ENCODE measurements around the gene PDZD11.
"Not testable (repeated sequence)": the region's sequence is repeated elsewhere in the genome, so short reads cannot be mapped to it uniquely, and the experiment has no call there.

Gene PDZD11

GRCh38 chrX:70289793-70290770 is at the start of gene PDZD11, which contains the start of gene KIF4A:
Gene PDZD11 (minus strand): TSS chrX:70289927. CDS start chrX:70289341, 586 bp downstream.
Gene KIF4A (plus strand): TSS chrX:70290104. CDS start chrX:70290459, 355 bp downstream.
- Mint-ChIP-seq H3K27ac (peak within 1 kb of the TSS; percentile 80), H3K9me3 (no peaks in the 10 kb centered on the region), H3K36me3 (peaks cover 19% of the 10 kb centered on the region), H3K4me1 (no peaks in the 10 kb centered on the region), H3K4me3 (peak within 1 kb of the TSS; percentile 78)
- DNase-seq (ENCODE audit: low spot score in 2 of 2) (peak; percentile 60 to 86), ATAC-seq (peak; percentile 99)

GRCh38 chrX:70338290-70338689 is 48.6 kb upstream of the PDZD11 start:
- no peaks in the 10 kb centered on the region for H3K4me1 Mint-ChIP-seq
- no peak overlapping the region for H3K27ac Mint-ChIP-seq
- H3K9me3 Mint-ChIP-seq, result no peaks in the 10 kb centered on the region
- ATAC-seq (no peak), DNase-seq (ENCODE audit: low spot score in 2 of 2) (no peak)
- H3K4me3 Mint-ChIP-seq, result no peak overlapping the region
- no peaks in the 10 kb centered on the region for H3K36me3 Mint-ChIP-seq

GRCh38 chrX:70336767-70337166 is 47.0 kb upstream of the PDZD11 start:
- Mint-ChIP-seq H3K9me3 (no peaks in the 10 kb centered on the region), H3K27ac (no peak overlapping the region), H3K4me3 (no peak overlapping the region), H3K36me3 (no peaks in the 10 kb centered on the region), H3K4me1 (no peaks in the 10 kb centered on the region)
- ATAC-seq (peak; percentile 98), DNase-seq (ENCODE audit: low spot score in 2 of 2) (no peak)

GRCh38 chrX:70332600-70332999 is 42.9 kb upstream of the PDZD11 start:
- ATAC-seq, result no peak
- Mint-ChIP-seq H3K9me3 (no peaks in the 10 kb centered on the region), H3K27ac (no peak overlapping the region), H3K36me3 (no peaks in the 10 kb centered on the region), H3K4me3 (no peak overlapping the region), H3K4me1 (no peaks in the 10 kb centered on the region)
- no peak for DNase-seq (ENCODE audit: low spot score in 2 of 2)

- Mint-ChIP-seq H3K4me1 (no peaks in the 10 kb centered on the region), H3K27ac (no peak overlapping the region), H3K4me3 (no peak overlapping the region), H3K36me3 (no peaks in the 10 kb centered on the region), H3K9me3 (no peaks in the 10 kb centered on the region)
- ATAC-seq, result no peak
- DNase-seq (ENCODE audit: low spot score in 2 of 2), result no peak
These were observed 41.4 kb upstream of the PDZD11 start for GRCh38 chrX:70331161-70331560.

- DNase-seq (ENCODE audit: low spot score in 2 of 2) (no peak), ATAC-seq (no peak)
- H3K36me3 Mint-ChIP-seq, result no peaks in the 10 kb centered on the region
- H3K4me3 Mint-ChIP-seq, result no peak overlapping the region
- H3K9me3 Mint-ChIP-seq, result no peaks in the 10 kb centered on the region
- no peaks in the 10 kb centered on the region for H3K4me1 Mint-ChIP-seq
- no peak overlapping the region for H3K27ac Mint-ChIP-seq
These were observed 34.6 kb upstream of the PDZD11 start for GRCh38 chrX:70324326-70324725.

- H3K36me3 Mint-ChIP-seq; H3K27ac Mint-ChIP-seq; H3K4me3 Mint-ChIP-seq; H3K4me1 Mint-ChIP-seq; ATAC-seq; DNase-seq (ENCODE audit: low spot score in 2 of 2); H3K9me3 Mint-ChIP-seq: not testable (repeated sequence)
These were observed 33.9 kb upstream of the PDZD11 start for GRCh38 chrX:70323628-70324027.

- DNase-seq (ENCODE audit: low spot score in 2 of 2) (no peak), ATAC-seq (no peak)
- H3K4me1 Mint-ChIP-seq, result no peaks in the 10 kb centered on the region
- H3K4me3 Mint-ChIP-seq, result no peak overlapping the region
- no peak overlapping the region for H3K27ac Mint-ChIP-seq
- no peaks in the 10 kb centered on the region for H3K9me3 Mint-ChIP-seq
- H3K36me3 Mint-ChIP-seq, result peaks cover 2% of the 10 kb centered on the region
These were observed 33.1 kb upstream of the PDZD11 start for GRCh38 chrX:70322784-70323183.

GRCh38 chrX:70313503-70313902 is 23.8 kb upstream of the PDZD11 start:
- Mint-ChIP-seq H3K4me3 (no peak overlapping the region), H3K9me3 (no peaks in the 10 kb centered on the region), H3K27ac (no peak overlapping the region), H3K36me3 (peaks cover 20% of the 10 kb centered on the region), H3K4me1 (no peaks in the 10 kb centered on the region)
- ATAC-seq, result no peak
- DNase-seq (ENCODE audit: low spot score in 2 of 2), result no peak

GRCh38 chrX:70301716-70302115 is 12.0 kb upstream of the PDZD11 start:
- peaks cover 11% of the 10 kb centered on the region for H3K36me3 Mint-ChIP-seq
- no peak overlapping the region for H3K4me3 Mint-ChIP-seq
- ATAC-seq (no peak), DNase-seq (ENCODE audit: low spot score in 2 of 2) (no peak)
- H3K4me1 Mint-ChIP-seq, result no peaks in the 10 kb centered on the region
- H3K9me3 Mint-ChIP-seq, result no peaks in the 10 kb centered on the region
- H3K27ac Mint-ChIP-seq, result peak overlapping the region; percentile 29

- H3K4me1 Mint-ChIP-seq, result no peaks in the 10 kb centered on the region
- DNase-seq (ENCODE audit: low spot score in 2 of 2), result no peak
These were observed 3.9 kb upstream of the PDZD11 start for GRCh38 chrX:70293621-70294020.

GRCh38 chrX:70292788-70293187 is 3.1 kb upstream of the PDZD11 start:
- DNase-seq (ENCODE audit: low spot score in 2 of 2) (no peak), ATAC-seq (no peak)
- no peaks in the 10 kb centered on the region for H3K4me1 Mint-ChIP-seq
- H3K4me3 Mint-ChIP-seq, result no peak overlapping the region
- no peaks in the 10 kb centered on the region for H3K36me3 Mint-ChIP-seq
- no peaks in the 10 kb centered on the region for H3K9me3 Mint-ChIP-seq
- no peak overlapping the region for H3K27ac Mint-ChIP-seq

More at GRCh38 chrX:70293621-70294020, 3.9 kb upstream of the PDZD11 start:
- no peak for ATAC-seq
- no peaks in the 10 kb centered on the region for H3K9me3 Mint-ChIP-seq
- H3K36me3 Mint-ChIP-seq, result no peaks in the 10 kb centered on the region
- no peak overlapping the region for H3K4me3 Mint-ChIP-seq
- no peak overlapping the region for H3K27ac Mint-ChIP-seq

GRCh38 chrX:70289168-70289792 is 447 bp downstream of the PDZD11 start:
- Mint-ChIP-seq H3K9me3 (no peaks in the 10 kb centered on the region), H3K4me3 (peak overlapping the region; percentile 78), H3K27ac (peak overlapping the region; percentile 80), H3K4me1 (no peaks in the 10 kb centered on the region), H3K36me3 (peaks cover 20% of the 10 kb centered on the region)
- ATAC-seq, result no peak
- no peak for DNase-seq (ENCODE audit: low spot score in 2 of 2)

- Mint-ChIP-seq H3K4me1 (no peaks in the 10 kb centered on the region), H3K36me3 (peaks cover 18% of the 10 kb centered on the region), H3K4me3 (no peak within 1 kb of the TSS), H3K9me3 (no peaks in the 10 kb centered on the region), H3K27ac (no peak within 1 kb of the TSS)
- no peak for DNase-seq (ENCODE audit: low spot score in 2 of 2)
- no peak for ATAC-seq
These were observed 7.8 kb downstream of the PDZD11 start, which contains the start of gene RAB41 for GRCh38 chrX:70281951-70282350. Gene RAB41 (plus strand): TSS chrX:70282172. CDS start chrX:70282218, 46 bp downstream.

GRCh38 chrX:70280573-70280972 is 9.2 kb downstream of the PDZD11 start:
- Mint-ChIP-seq H3K36me3 (peaks cover 6% of the 10 kb centered on the region), H3K4me3 (no peak overlapping the region), H3K27ac (no peak overlapping the region), H3K9me3 (no peaks in the 10 kb centered on the region), H3K4me1 (no peaks in the 10 kb centered on the region)
- no peak for ATAC-seq
- DNase-seq (ENCODE audit: low spot score in 2 of 2), result no peak

- Mint-ChIP-seq H3K36me3 (no peaks in the 10 kb centered on the region), H3K9me3 (no peaks in the 10 kb centered on the region), H3K4me3 (no peak overlapping the region), H3K27ac (no peak overlapping the region), H3K4me1 (no peaks in the 10 kb centered on the region)
- DNase-seq (ENCODE audit: low spot score in 2 of 2) (no peak), ATAC-seq (no peak)
These were observed 10.6 kb downstream of the PDZD11 start for GRCh38 chrX:70279081-70279480.
